Measurements from ENCODE around the gene FAM20C.

Gene FAM20C

DNA sequence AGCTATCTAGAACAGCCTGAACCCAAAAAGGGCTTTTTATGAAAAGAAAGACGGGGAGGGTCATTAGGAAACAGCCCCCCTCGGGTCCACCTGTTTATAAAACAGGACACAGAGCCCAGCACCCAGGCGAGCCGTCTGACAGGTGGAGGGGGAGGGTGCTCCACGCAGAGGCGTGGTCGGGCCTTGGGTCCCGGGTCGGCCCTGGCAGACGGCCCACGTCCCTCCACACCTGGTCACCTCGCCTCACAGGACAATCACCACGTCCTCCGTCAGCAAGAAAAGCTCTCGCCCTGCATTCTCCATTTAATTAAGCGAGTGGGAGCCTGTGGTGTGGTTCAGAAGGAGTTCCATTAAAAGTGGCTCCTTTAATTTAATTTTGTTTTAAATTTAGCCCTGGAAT lies 55.3 kb downstream of the FAM20C start:
- DNase-seq = no peak

DNA sequence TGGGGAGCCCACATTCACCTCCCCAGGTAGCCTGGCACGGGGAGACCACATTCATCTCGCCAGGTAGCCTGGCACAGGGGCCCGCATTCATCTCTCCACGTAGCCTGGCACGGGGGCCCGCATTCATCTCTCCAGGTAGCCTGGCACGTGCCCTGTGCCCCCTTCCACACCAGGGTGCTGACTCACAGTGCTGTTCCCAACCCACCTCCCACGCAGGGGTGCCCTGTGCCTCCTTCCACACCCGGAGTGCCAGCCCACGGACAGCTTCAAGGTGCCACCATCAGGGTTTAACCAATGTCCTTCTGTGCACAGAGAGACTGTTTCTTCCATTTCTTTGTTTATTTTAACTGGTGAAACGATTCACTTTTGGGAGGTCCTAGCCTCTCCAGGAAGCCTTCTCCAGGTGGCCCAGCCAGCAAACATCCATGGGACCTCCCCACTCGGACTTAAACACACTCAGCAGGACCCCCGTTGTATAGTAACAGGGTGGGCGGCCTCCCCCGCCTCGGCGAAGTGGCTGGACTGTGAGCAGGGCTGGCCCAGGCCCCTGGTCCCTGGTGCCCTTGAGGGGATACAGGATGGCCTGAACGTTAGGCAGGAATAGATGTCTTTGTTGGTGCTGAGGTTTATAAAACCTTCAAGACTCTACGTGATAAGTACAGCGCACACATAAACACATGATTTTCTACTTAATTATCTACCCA lies 56.5 kb downstream of the FAM20C start:
- DNase-seq = no peak

- no peak for DNase-seq
Observed at GRCh38 chr7:249989-250388, 57.6 kb downstream of the FAM20C start.

DNA sequence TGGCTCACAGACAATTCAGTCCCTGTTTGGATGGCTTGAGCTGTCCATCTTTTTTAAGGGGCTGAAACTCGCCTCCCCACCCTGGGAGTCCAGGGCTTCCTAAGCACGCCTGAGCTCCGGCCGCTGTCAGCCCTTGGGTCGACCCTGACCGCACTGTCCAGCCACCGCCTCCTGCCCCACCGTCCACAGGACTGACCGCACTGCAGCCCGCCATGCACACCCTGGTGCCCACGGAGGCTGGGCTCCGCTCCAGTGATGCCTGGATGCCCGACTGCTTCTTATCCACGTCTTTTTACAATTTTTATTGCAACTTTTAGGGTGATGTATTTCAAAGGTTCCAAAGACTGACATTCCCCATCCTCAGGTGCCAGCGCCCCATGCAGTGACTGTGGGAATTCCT lies 58.2 kb downstream of the FAM20C start:
- no peak for DNase-seq

DNA sequence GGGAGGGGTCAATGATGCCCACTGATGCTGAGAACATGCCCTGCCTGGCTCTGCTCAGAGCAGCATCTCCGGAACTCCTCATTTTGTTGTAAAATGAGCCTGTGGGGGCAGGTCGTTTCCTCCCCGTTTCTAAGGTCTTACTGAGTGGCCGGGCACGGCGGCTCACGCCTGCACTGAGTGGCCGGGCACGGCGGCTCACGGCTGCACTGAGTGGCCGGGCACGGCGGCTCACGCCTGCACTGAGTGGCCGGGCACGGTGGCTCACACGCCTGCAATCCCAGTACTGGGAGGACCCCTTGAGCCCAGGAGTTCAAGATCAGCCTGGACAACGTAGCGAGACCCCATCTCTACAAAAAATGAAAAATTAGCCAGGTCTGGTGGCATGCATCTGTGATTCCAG lies 58.6 kb downstream of the FAM20C start:
- DNase-seq = no peak

DNA sequence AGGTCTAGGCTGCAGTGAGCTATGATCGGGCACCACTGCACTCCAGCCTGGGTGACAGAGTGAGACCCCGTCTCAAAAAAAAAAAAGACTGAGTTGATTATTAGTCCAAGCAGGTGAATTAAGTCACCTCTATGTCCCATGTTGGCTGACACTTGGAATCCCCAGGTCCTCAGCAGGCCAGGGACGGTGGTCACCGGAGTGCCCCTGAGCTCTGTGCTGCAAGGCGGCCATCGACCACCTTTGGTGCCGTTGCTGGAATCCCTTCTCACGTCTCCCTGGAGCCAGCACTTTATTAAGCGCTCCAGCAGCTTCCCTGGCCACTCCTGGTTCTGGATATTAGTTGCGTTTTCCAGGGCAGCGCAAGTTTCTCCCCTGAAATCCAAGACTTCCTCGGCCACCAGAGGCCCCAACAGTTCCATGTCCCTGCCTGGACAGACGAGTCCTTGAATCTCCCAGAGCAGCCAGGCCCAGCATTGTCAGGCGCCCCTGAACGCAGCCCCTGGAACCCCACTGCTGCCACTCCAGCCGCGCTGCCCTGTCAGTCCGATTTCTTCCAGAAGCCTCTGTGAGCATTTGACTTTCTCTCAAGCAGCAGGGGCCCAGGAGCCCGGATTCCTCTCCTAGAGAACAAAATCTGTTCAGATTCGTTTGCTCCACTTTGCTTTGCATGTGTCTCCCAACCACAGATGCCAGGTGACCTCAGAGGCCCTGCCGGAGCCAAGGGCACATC lies 59.2 kb downstream of the FAM20C start:
- no peak for DNase-seq

DNA sequence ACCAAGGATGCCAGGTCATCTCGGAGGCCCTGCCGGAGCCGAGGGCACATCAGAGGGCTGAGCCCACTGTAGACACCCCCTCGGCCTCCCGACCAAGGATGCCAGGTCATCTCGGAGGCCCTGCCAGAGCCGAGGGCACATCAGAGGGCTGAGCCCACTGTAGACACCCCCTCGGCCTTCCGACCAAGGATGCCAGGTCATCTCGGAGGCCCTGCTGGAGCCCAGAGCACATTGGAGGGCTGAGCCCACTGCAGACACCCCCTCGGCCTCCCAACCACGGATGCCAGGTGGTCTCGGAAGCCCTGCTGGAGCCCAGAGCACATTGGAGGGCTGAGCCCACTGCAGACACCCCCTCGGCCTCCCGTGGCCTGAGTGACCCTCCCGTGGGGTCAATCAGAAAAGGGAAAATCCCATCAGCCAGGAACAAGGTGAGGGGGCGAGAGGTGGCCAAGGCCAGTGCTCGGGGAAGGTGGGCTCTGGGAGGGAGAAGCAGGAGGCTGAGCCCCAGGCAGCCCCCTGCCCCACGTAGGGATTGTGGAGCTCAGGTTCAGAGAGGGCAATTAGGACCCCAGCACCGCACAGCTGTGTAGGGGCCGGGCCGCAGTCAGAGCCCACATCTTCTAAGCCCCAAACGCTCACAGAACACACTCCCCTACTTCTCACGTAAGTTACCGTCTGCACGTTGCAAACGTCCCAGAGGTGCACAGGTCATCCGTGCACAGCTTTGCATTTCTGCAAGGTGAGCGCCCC lies 60.0 kb downstream of the FAM20C start:
- no peak for DNase-seq

GRCh38 chr7:252981-253380 lies 60.6 kb downstream of the FAM20C start:
- no peak for DNase-seq

GRCh38 chr7:253581-254336 lies 61.4 kb downstream of the FAM20C start:
- no peak for DNase-seq

GRCh38 chr7:254337-255037 lies 62.1 kb downstream of the FAM20C start:
- no peak for DNase-seq

DNA sequence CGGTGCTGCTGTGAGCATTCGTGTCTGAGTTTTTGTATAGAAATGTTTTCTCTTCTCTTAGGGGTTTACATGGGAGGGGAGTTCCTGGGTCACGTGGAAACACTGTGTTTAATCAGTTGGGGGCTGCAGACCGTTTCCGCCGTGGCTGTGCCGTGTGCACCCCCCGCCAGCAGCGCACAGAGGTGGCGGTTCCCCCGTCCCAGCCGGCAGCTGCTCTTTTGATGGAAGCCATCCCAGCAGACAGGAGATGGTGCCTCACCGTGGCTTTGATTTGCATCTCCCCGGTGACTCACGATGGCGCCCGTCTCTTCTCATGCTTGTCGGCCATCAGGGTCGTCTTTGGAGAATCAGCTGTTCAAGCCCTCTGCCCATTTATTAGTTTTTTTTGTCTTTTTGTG lies 62.7 kb downstream of the FAM20C start:
- DNase-seq = no peak

DNA sequence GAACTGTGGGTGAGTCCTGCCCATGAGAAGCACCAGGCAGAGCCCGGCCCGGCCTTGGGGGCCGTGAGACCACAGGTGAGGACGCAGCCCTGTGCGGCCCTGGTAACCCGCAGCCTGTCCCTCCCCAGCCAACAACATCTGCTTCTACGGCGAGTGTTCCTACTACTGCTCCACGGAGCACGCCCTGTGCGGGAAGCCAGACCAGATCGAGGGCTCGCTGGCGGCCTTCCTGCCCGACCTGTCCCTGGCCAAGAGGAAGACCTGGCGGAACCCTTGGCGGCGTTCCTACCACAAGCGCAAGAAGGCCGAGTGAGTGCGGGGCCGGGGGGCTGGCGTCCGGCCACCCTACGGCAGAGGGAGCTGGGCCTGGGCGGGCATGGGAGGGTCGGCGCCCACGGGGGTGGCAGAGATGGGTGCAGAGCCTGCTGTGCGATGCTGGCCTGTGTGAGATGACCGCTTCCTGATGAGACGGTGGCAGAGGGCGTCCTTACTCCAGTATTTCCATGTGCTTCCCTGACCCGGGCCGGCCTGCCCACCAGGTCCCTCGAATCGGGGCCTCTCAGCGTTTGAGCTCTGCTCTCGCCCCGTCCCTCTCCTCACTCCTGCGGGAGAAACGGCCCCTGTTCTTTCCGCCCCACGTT lies 63.5 kb downstream of the FAM20C start:
- no peak for DNase-seq

DNA sequence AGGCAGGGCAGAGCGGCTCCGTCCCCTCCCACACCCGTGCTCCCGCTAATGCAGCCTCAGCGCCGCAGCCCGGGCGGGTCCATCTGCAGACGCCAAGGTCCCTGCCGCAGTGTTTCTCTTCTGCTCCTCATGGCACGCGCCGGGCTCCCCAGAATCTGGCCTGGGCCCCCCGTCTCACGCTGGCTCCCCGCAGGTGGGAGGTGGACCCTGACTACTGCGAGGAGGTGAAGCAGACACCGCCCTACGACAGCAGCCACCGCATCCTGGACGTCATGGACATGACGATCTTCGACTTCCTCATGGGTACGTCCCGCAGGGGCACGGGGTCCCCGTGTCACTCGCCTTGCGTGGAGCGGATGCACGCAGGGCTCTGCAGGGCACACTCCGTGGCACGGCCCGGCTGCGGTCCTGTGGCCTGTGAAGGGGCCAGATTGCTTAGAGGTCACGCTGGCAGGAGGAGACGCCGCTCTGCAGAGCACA lies 64.1 kb downstream of the FAM20C start:
- no peak for DNase-seq

- no peak for DNase-seq
Observed at GRCh38 chr7:256981-257646, 64.7 kb downstream of the FAM20C start.

DNA sequence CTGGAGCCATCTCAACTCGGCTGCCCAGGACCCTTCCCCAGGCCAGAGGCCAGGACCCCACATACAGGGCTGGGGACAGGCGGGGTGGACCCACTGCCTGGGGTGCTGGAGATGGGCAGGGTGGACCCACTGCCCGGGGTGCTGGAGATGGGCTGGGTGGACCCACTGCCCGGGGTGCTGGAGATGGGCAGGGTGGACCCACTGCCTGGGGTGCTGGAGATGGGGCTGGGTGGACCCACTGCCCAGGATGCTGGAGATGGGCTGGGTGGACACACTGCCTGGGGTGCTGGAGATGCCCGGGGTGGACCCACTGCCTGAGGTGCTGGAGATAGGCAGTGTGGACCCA lies 65.2 kb downstream of the FAM20C start:
- no peak for DNase-seq

- DNase-seq = no peak
Observed at GRCh38 chr7:258476-259190, 66.3 kb downstream of the FAM20C start.

- DNase-seq = no peak
Observed at GRCh38 chr7:259191-259505, 66.8 kb downstream of the FAM20C start.

- no peak for DNase-seq
Observed at GRCh38 chr7:259751-260405, 67.5 kb downstream of the FAM20C start.

DNA sequence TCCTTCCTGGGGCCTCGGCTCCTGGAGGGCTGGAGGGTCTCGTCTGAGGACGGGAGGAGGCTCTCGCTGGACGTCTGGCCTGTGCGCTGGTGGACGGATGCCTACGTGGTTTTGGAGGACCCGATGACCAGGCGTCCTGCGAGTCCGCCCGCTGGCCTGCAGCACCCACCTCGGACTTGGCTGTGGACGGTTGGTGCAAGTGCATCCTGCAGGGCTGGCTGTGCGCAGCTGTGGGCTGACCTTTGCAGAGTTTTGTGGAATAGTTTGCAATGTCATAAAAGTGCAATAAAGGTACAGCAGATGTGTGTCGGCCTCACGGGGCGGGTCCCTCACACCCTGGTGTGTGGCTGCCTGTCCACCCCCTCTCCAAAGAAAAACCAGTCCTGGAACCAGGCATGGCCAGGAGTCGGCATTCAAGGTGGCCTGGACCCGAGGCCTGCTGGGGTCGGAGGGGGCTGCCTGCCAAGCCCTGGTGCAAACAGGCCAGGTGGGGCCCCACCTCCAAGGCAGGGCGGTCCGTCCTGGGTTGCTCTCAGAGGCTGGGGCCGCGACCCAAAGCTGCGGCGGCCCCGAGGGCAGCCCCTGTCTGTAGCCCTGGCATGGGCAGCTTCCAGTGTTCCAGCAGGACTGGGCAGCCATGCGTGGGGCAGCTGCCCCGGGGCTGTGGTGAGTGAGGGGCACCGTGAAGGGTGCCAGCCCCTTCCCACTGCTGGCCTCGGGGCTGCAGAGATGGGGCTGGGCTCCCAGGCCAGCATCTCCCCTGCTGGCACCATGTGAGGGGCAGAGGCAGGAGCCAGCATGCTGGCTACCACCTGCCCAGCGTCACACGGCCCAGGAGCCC lies 68.3 kb downstream of the FAM20C start:
- DNase-seq = no peak

Measured in stimulated activated CD4-positive, alpha-beta T cell treated with anti-CD3 and anti-CD28 coated beads, Interleukin-12 subunit alpha, Interleukin-12 subunit beta, amount 100 ng/mL, for 4 hours (primary cell).